ENCODE results near the gene TPST2. TPM values are rescaled to one million over a fixed set of nuclear protein-coding genes. Genes with fewer than 3 reads are reported as not detected.

The TPST2 gene
- total RNA-seq, 2 donors from 2014 or later = 18.2 to 40.7 TPM

DNA sequence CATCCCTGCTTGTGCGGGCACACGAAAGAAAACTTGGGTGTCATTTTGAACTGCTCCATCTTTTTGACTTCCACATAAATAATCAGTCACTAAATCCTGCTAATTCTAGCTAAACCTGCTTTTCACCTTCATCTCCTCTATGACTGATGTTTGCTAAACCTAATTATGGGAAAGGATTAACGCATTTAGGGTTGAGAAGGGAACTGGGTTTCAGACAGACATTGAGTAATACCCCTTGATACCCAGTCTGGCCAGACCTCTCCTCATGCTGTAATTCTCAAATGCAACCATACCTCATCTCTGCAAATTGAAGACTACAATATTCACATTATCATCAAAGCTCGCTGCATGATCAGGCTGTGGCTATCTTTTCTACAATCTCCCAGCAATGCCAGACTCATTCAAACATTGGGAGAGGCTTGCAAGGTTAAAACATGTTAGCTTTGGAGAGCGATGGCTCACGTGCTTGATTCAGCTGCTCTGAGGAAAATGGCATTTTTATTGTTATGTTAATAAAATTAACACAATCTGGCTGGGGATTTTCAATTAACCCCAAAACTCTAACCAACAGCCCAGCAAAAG, 108.7 kb downstream of the TPST2 start:
- H3K4me3 Mint-ChIP-seq = peak overlapping the region; percentile 73
- no peaks in the 10 kb centered on the region for H3K9me3 ChIP-seq (ENCODE audit: control insufficient read depth, low read length, poor library complexity, severe bottlenecking)
- H3K4me1 Mint-ChIP-seq = peaks cover 63% of the 10 kb centered on the region
- H3K36me3 Mint-ChIP-seq (ENCODE audit: low read depth) = peaks cover 10% of the 10 kb centered on the region
- ATAC-seq (no peak), DNase-seq (no peak)
- H3K27me3 Mint-ChIP-seq = no peaks in the 10 kb centered on the region
- peak overlapping the region; percentile 97 for H3K27ac Mint-ChIP-seq

DNA sequence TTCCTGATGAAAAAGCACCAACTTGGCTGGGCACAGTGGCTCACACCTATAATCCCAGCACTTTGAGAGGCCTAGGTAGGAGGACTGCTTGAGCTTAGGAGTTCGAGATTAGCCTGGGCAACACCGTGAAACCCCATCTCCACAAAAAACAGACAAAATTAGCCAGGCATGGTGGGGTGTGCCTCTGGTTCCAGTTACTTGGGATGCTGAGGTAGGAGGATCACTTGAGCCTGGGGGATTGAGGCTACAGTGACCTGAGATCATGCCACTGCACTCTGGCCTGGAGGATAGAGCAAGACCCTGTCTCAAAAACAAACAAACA, 109.4 kb downstream of the TPST2 start:
- Mint-ChIP-seq H3K36me3 (ENCODE audit: low read depth) (peaks cover 10% of the 10 kb centered on the region), H3K27ac (peak overlapping the region; percentile 97), H3K4me3 (peak overlapping the region; percentile 91), H3K4me1 (peaks cover 59% of the 10 kb centered on the region), H3K27me3 (no peaks in the 10 kb centered on the region)
- no peak for DNase-seq
- H3K9me3 ChIP-seq (ENCODE audit: control insufficient read depth, low read length, poor library complexity, severe bottlenecking) = no peaks in the 10 kb centered on the region
- no peak for ATAC-seq

- Mint-ChIP-seq H3K27ac (peak overlapping the region; percentile 97), H3K36me3 (ENCODE audit: low read depth) (peaks cover 10% of the 10 kb centered on the region), H3K4me3 (peak overlapping the region; percentile 91), H3K4me1 (peaks cover 55% of the 10 kb centered on the region), H3K27me3 (no peaks in the 10 kb centered on the region)
- DNase-seq (no peak), ATAC-seq (no peak)
- no peaks in the 10 kb centered on the region for H3K9me3 ChIP-seq (ENCODE audit: control insufficient read depth, low read length, poor library complexity, severe bottlenecking)
Observed at GRCh38 chr22:26479792-26480610, 109.9 kb downstream of the TPST2 start.

DNA sequence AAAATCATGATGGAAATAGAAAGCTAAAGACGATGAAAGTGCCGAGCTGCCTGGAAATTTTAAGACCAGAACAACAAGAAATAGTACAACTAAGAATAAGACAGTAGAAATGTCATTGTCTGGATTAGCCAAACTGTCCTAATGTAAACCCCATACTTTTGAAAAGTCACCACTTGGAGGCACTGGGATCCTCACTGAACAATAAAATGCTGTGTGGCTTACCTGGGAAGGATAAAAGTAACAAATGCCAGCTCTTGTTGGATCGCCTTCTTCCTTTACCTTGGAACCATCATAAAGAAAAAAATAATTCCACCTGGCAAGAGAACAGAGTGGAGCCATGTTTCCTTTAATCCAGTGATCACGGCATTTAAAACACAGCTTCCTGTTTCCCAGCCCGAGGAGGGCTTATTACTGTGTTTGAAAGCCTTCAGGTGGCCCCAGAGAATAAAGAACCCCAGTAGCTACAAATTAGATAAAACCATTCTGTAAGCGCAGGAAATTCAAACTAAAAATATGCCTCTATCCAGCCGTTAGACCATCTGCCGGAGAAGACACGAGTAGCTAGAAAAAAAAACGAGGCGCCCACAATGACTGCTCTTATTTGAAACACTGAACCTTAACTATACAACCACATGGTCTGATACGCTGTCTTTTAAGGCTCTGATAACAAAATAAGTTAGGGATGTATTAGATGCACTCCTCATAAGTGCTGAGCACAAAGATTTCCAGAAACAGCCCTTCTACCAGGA, 110.7 kb downstream of the TPST2 start:
- Mint-ChIP-seq H3K4me3 (peak overlapping the region; percentile 91), H3K4me1 (peaks cover 54% of the 10 kb centered on the region), H3K36me3 (ENCODE audit: low read depth) (peaks cover 10% of the 10 kb centered on the region), H3K27ac (peak overlapping the region; percentile 97), H3K27me3 (no peaks in the 10 kb centered on the region)
- no peak for ATAC-seq
- no peak for DNase-seq
- H3K9me3 ChIP-seq (ENCODE audit: control insufficient read depth, low read length, poor library complexity, severe bottlenecking) = no peaks in the 10 kb centered on the region

- H3K27ac Mint-ChIP-seq = peak overlapping the region; percentile 63
- H3K36me3 Mint-ChIP-seq (ENCODE audit: low read depth) = peaks cover 13% of the 10 kb centered on the region
Observed at GRCh38 chr22:26477341-26477731, 112.6 kb downstream of the TPST2 start.

DNA sequence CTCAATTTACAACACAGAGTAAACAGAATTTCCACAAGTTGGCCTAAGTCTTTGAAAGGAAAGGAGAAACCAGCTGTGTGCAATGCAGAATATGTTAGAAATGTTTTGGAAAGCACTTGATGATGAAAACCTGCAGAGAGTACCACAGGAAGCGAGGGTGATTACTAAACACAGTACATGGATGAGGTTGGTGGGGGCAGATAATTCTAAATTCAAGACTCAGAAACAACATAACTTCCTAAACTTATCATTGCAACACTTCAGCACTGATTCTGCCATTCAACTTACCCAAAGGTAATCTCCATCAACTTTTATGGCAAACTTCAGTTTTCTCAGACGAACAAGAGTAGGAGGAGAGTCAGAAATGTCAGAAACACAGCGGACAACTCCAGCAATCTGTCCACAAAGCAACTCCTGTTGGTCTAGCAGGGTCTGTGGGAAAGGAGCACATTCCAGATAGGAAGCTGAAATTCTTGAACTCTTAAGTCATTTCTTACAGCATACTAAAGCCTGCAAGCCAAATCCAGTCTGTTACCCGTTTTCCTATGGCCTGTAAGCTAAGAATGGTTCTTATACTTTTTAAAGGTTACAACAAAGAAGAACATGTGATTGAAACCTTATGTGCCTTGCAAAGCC, 113.1 kb downstream of the TPST2 start:
- peaks cover 35% of the 10 kb centered on the region for H3K4me1 Mint-ChIP-seq
- H3K36me3 Mint-ChIP-seq (ENCODE audit: low read depth) = peaks cover 13% of the 10 kb centered on the region
- ATAC-seq = no peak
- DNase-seq = no peak
- no peak overlapping the region for H3K27ac Mint-ChIP-seq
- no peaks in the 10 kb centered on the region for H3K27me3 Mint-ChIP-seq
- no peak overlapping the region for H3K4me3 Mint-ChIP-seq
- H3K9me3 ChIP-seq (ENCODE audit: control insufficient read depth, low read length, poor library complexity, severe bottlenecking) = no peaks in the 10 kb centered on the region

More at GRCh38 chr22:26477341-26477731, 112.6 kb downstream of the TPST2 start:
- ATAC-seq = no peak
- H3K4me3 Mint-ChIP-seq = peak overlapping the region; percentile 74
- no peaks in the 10 kb centered on the region for H3K9me3 ChIP-seq (ENCODE audit: control insufficient read depth, low read length, poor library complexity, severe bottlenecking)
- no peaks in the 10 kb centered on the region for H3K27me3 Mint-ChIP-seq
- H3K4me1 Mint-ChIP-seq = peaks cover 40% of the 10 kb centered on the region
- no peak for DNase-seq

GRCh38 chr22:26474682-26475081, 115.2 kb downstream of the TPST2 start:
- DNase-seq = no peak
- Mint-ChIP-seq H3K27ac (no peak overlapping the region), H3K4me3 (no peak overlapping the region), H3K27me3 (no peaks in the 10 kb centered on the region), H3K36me3 (ENCODE audit: low read depth) (peaks cover 15% of the 10 kb centered on the region), H3K4me1 (peaks cover 22% of the 10 kb centered on the region)
- H3K9me3 ChIP-seq (ENCODE audit: control insufficient read depth, low read length, poor library complexity, severe bottlenecking) = no peaks in the 10 kb centered on the region
- no peak for ATAC-seq

Other genes starting within 250 kb of the TPST2 start
- 1 to 10 TPM; 1.6 to 2.4 TPM for gene ASPHD2, start 160.9 kb downstream of the TPST2 start, total RNA-seq
- 10 to 100 TPM; 44.1 to 54.6 TPM for gene HPS4, start 106.3 kb downstream of the TPST2 start, total RNA-seq
- gene SRRD, start 106.3 kb downstream of the TPST2 start, total RNA-seq = 10 to 100 TPM; 15.1 to 18.7 TPM
- gene TFIP11, start 77.7 kb downstream of the TPST2 start, total RNA-seq = 100 to 1,000 TPM in 1 of 2 donors, 10 to 100 TPM in 1; 84.0 to 104 TPM
- not detected for gene CRYBB1, start 27.9 kb upstream of the TPST2 start, total RNA-seq
- not detected for gene CRYBA4, start 31.8 kb upstream of the TPST2 start, total RNA-seq
- 100 to 1,000 TPM in 1 of 2 donors, 10 to 100 TPM in 1; 83.4 to 116 TPM for gene MIAT, start 67.5 kb upstream of the TPST2 start, total RNA-seq

Data from T-helper 17 cell (primary cell).